HepG2 (cell line): ENCODE measurements around the gene TCEAL8.

ENCODE experiments used
- ARID2 ChIP-seq: sonication (generic); formaldehyde crosslinking; IDR thresholded peaks from 2 replicates; pipeline ENCODE4 v1.8.1; 2022; ENCODE audit warnings: mild to moderate bottlenecking, missing genetic modification reagents, borderline replicate concordance
- CBX2 ChIP-seq, 2 experiments: fragments of 200-600 bp in 1 of 2; sonication (generic); formaldehyde crosslinking in 1 of 2; IDR thresholded peaks; 2 replicates each; pipeline versions ENCODE4 v1.7.0 to v1.8.1; 2018 to 2022; ENCODE audit warnings: low read depth in 2 of 2, low read length in 1 of 2, mild to moderate bottlenecking in 1 of 2, missing genetic modification reagents in 1 of 2
- CTCF ChIP-seq: sonication (generic); formaldehyde crosslinking; IDR thresholded peaks from 2 replicates; pipeline ENCODE4 v1.5.0; 2020; ENCODE audit warnings: mild to moderate bottlenecking, missing genetic modification reagents, moderate library complexity
- E2F5 ChIP-seq: sonication (generic); formaldehyde crosslinking; conservative IDR thresholded peaks from 2 replicates; pipeline ENCODE4 v1.4.0; 2020; ENCODE audit warnings: missing genetic modification reagents
- KDM4B ChIP-seq: sonication (generic); formaldehyde crosslinking; IDR thresholded peaks from 2 replicates; pipeline ENCODE4 v1.4.0; 2020; ENCODE audit warnings: missing genetic modification reagents
- MAFF ChIP-seq: IDR thresholded peaks from 2 replicates; pipeline ENCODE4 v1.6.1; 2011; ENCODE audit warnings: low read depth, low read length, improper control_type of control experiment
- MXI1 ChIP-seq: IDR thresholded peaks from 3 replicates; pipeline ENCODE4 v1.6.1; 2012; ENCODE audit warnings: low read depth, low read length, inconsistent platforms, borderline replicate concordance
- RAD21 ChIP-seq: fragments of 450-650 bp; formaldehyde crosslinking; IDR thresholded peaks from 2 replicates; pipeline ENCODE4 v1.5.0; 2020; ENCODE audit warnings: mild to moderate bottlenecking
- SETDB1 ChIP-seq: sonication (generic); formaldehyde crosslinking; IDR thresholded peaks from 2 replicates; pipeline ENCODE4 v1.5.1; 2020; ENCODE audit warnings: missing genetic modification reagents, mild to moderate bottlenecking, borderline replicate concordance
- TCF7L2 ChIP-seq: IDR thresholded peaks from 2 replicates; pipeline ENCODE4 v1.6.1; 2011; ENCODE audit warnings: mild to moderate bottlenecking, low read depth, low read length, moderate library complexity
- ZBTB20 ChIP-seq: sonication (generic); formaldehyde crosslinking; IDR thresholded peaks from 2 replicates; pipeline ENCODE4 v1.8.1; 2023; ENCODE audit warnings: missing genetic modification reagents, low read depth, mild to moderate bottlenecking, borderline replicate concordance
- ZBTB26 ChIP-seq: IDR thresholded peaks from 2 replicates; pipeline ENCODE4 v1.6.1; 2016; ENCODE audit warnings: missing compliant biosample characterization, missing genetic modification reagents, borderline replicate concordance
- ZNF383 ChIP-seq: sonication (generic); formaldehyde crosslinking; IDR thresholded peaks from 2 replicates; pipeline ENCODE4 v1.4.0; 2020; ENCODE audit warnings: missing genetic modification reagents, mild to moderate bottlenecking, borderline replicate concordance
- ZNF616 ChIP-seq: sonication (generic); formaldehyde crosslinking; IDR thresholded peaks from 2 replicates; pipeline ENCODE4 v1.5.0; 2020; ENCODE audit warnings: low read depth, mild to moderate bottlenecking, missing genetic modification reagents

- TF ChIP-seq ZNF616 (CRISPR knock-in tag) (no peak), SETDB1 (no peak), E2F5 (CRISPR knock-in tag) (no peak), MAFF (no peak), CBX2 (IDR thresholded peaks at IDR 0.05; ENCODE audit: low read depth, low read length) (no peak), CBX2 (CRISPR knock-in tag; IDR thresholded peaks at IDR 0.05; ENCODE audit: low read depth) (no peak), ZNF383 (CRISPR knock-in tag) (no peak), ZBTB20 (no peak), RAD21 (CRISPR knock-in tag) (no peak), KDM4B (CRISPR knock-in tag) (no peak), CTCF (CRISPR knock-in tag) (no peak), ZBTB26 (CRISPR knock-in tag) (no peak), TCF7L2 (no peak), ARID2 (no peak), MXI1 (no peak)
Observed at GRCh38 chrX:103293118-103293517, 38.2 kb upstream of the TCEAL8 start.
